K562 (cell line): ENCODE results near the gene ECHDC1. TPM values are rescaled to one million over a fixed set of nuclear protein-coding genes. Genes with fewer than 3 reads are reported as not detected.

Experiments
- ATAC-seq: fragments of 200-7000 bp; cut with Tn5 transposase; 3 replicates; pipeline ENCODE4 v1.9.1; 2020; ENCODE audit warnings: moderate library complexity
- BruUV-seq: library from RNA; stranded (reverse); fragments of 400-500 nt; replicated peaks from 2 replicates; lab custom pipeline; 2021; lab: Mats Ljungman, UMichigan
- CTCF ChIA-PET: fragments of 300-600 bp; formaldehyde crosslinking; extraction: SDS; loops from one replicate; lab custom pipeline; 2021; ENCODE audit warnings: low intra/inter-chr PET ratio; lab: Yijun Ruan, JAX
- POLR2A ChIA-PET: fragments of 300-600, 350-650 bp; sonication (Branson Sonifier 250); formaldehyde crosslinking; extraction: SDS; loops from one replicate; lab custom pipeline; 2021; ENCODE audit warnings: antibody characterized with exemption, inconsistent platforms; lab: Yijun Ruan, JAX
- DNase-seq, 4 experiments: peaks; one replicate each; pipeline versions ENCODE4 v3.0.0 to v3.0.0-alpha.2; 2011 to 2018; ENCODE audit warnings: low spot score in 3 of 4, mixed read lengths in 3 of 4; ENCODE audit errors: extremely low read depth in 1 of 4
- FAIRE-seq: peaks from 2 replicates; lab custom pipeline; 2011; peaks lifted over from hg19 to GRCh38; lab: Jason Lieb, UNC
- H2AFZ ChIP-seq: 2 replicates; pipeline ENCODE4 v1.6.0; 2011; ENCODE audit warnings: low read depth, low read length, control low read depth, inconsistent platforms
- H3K27ac ChIP-seq: fragments of 200-600 bp; 3 replicates; pipeline ENCODE4 v1.8.0; 2011; ENCODE audit warnings: low read depth, mild to moderate bottlenecking, control low read depth, inconsistent platforms, low read length, moderate library complexity, mixed read lengths; ENCODE audit errors: extremely low read depth
- H3K27me3 ChIP-seq, 2 experiments: fragments of 300-600 bp in 1 of 2; 2 replicates in 1 of 2; 3 replicates in 1 of 2; pipeline versions ENCODE4 v1.6.0 to v1.8.0; 2011; ENCODE audit warnings: inconsistent platforms in 2 of 2, low read length in 2 of 2, mild to moderate bottlenecking in 1 of 2, mixed read lengths in 1 of 2, moderate library complexity in 1 of 2; ENCODE audit not compliant: control insufficient read depth in 2 of 2, insufficient read depth in 2 of 2
- H3K36me3 ChIP-seq: fragments of 300-600 bp; 3 replicates; pipeline ENCODE4 v1.8.0; 2011; ENCODE audit warnings: mild to moderate bottlenecking, low read length, inconsistent platforms; ENCODE audit not compliant: control insufficient read depth, insufficient read depth
- H3K4me1 ChIP-seq, 2 experiments: fragments of 200-600 bp in 1 of 2; replicated peaks in 1 of 2; 2 replicates in 1 of 2; 3 replicates in 1 of 2; pipeline versions ENCODE4 v1.5.1 to v1.8.0; 2011; ENCODE audit warnings: inconsistent platforms in 2 of 2, low read length in 2 of 2, mild to moderate bottlenecking in 1 of 2, mixed read lengths in 1 of 2, moderate library complexity in 1 of 2; ENCODE audit not compliant: control insufficient read depth in 2 of 2, insufficient read depth in 2 of 2
- H3K4me2 ChIP-seq: 2 replicates; pipeline ENCODE4 v1.6.1; 2011; ENCODE audit warnings: low read length, control low read depth, inconsistent platforms, mixed read lengths; ENCODE audit not compliant: insufficient read depth
- H3K4me3 ChIP-seq: fragments of 200-600 bp; sonication (generic), shearing (Covaris generic); 2 replicates; pipeline ENCODE4 v1.5.1; 2016; ENCODE audit warnings: control low read depth, inconsistent platforms
- H3K79me2 ChIP-seq: fragments of 200-600 bp; 3 replicates; pipeline ENCODE4 v1.8.0; 2011; ENCODE audit warnings: low read length, inconsistent platforms; ENCODE audit not compliant: control insufficient read depth, insufficient read depth
- H3K9ac ChIP-seq, 2 experiments: 2 replicates each; pipeline versions ENCODE4 v1.6.0 to v1.6.1; 2011; ENCODE audit warnings: low read depth in 2 of 2, low read length in 2 of 2, control low read depth in 1 of 2, inconsistent platforms in 1 of 2, mild to moderate bottlenecking in 1 of 2, mixed read lengths in 1 of 2; ENCODE audit not compliant: insufficient read depth in 1 of 2
- H3K9me1 ChIP-seq: one replicate; pipeline ENCODE4 v1.6.0; 2011; ENCODE audit warnings: inconsistent platforms, mild to moderate bottlenecking, low read length, moderate library complexity; ENCODE audit not compliant: control insufficient read depth, insufficient read depth
- H3K9me3 ChIP-seq: replicated peaks from 2 replicates; pipeline ENCODE4 v1.5.1; 2011; ENCODE audit warnings: low read depth, low read length, inconsistent platforms; ENCODE audit not compliant: control insufficient read depth, insufficient read depth
- H4K20me1 ChIP-seq: replicated peaks from 2 replicates; pipeline ENCODE4 v1.6.1; 2011; ENCODE audit warnings: low read length, inconsistent platforms, mixed read lengths; ENCODE audit not compliant: control insufficient read depth, insufficient read depth
- CTCF ChIP-seq, 3 experiments: IDR thresholded peaks in 2 of 3; conservative IDR thresholded peaks in 1 of 3; 2 replicates each; pipeline ENCODE4 v1.5.1; 2011 to 2012; ENCODE audit warnings: low read length in 3 of 3, mild to moderate bottlenecking in 3 of 3, control low read depth in 2 of 3, improper control_type of control experiment in 1 of 3, inconsistent platforms in 1 of 3, low read depth in 1 of 3, mixed read lengths in 1 of 3, moderate library complexity in 1 of 3; ENCODE audit not compliant: insufficient read depth in 2 of 3
- NR4A1 ChIP-seq, 2 experiments: fragments of 250-450 bp in 1 of 2; fragments of 450-650 bp in 1 of 2; sonication (Bioruptor Pico) in 1 of 2; IDR thresholded peaks; 2 replicates each; pipeline versions ENCODE4 v1.4.0 to v1.6.1; 2016 to 2020; ENCODE audit warnings: mild to moderate bottlenecking in 2 of 2, missing compliant biosample characterization in 1 of 2, missing genetic modification characterization in 1 of 2, moderate library complexity in 1 of 2
- TFAP4 ChIP-seq: sonication (generic); formaldehyde crosslinking; IDR thresholded peaks from 2 replicates; pipeline ENCODE4 v1.8.0; 2022; ENCODE audit warnings: missing genetic modification reagents, mild to moderate bottlenecking, moderate library complexity, borderline replicate concordance
- ZNF644 ChIP-seq: fragments of 200-800 bp; sonication (Bioruptor generic); IDR thresholded peaks from 2 replicates; pipeline ENCODE4 v1.6.1; 2016; ENCODE audit warnings: low read depth, missing genetic modification characterization, missing compliant biosample characterization
- WGBS: fragments of 100-300 bp; shearing (Covaris generic); methylation state at CpG from one replicate; pipeline ENCODE4 v1.1.6; 2016; ENCODE audit warnings: low coverage, mixed read lengths; ENCODE audit not compliant: insufficient coverage; ENCODE audit errors: missing lambda C conversion rate; 5-methylcytosine and 5-hydroxymethylcytosine counted together
- in situ Hi-C: fragments of 300-500 bp; cut with MboI; formaldehyde crosslinking; loops from 4 replicates; pipeline ENCODE4 v1.15.0; 2018; ENCODE audit warnings: inconsistent platforms, mixed read lengths
- intact Hi-C: fragments of 100-400 bp; cut with micrococcal nuclease; formaldehyde crosslinking; loops from 2 replicates; pipeline ENCODE4 v1.14.2; 2022
- polyA plus RNA-seq, 8 experiments: library from polyadenylated mRNA; depleted of rRNA in 4 of 8; stranded (reverse) in 5 of 8; unstranded in 3 of 8; fragments of >200 nt; fragmentation: Nextera tagmentation in 2 of 8; fragmentation: Illumina TruSeq in 1 of 8; extraction: Ambion mirVana in 2 of 8; extraction: Trizol in 1 of 8; gene quantifications; 2 replicates each; pipeline versions ENCODE4 v1.2.1 to v1.2.3, GENCODE V29; 2011 to 2014; ENCODE audit warnings: inconsistent platforms in 1 of 8, missing spikeins in 1 of 8
- total RNA-seq, 7 experiments: library from RNA; depleted of rRNA in 6 of 7; stranded (reverse); fragments of >200 nt in 6 of 7; fragmentation: Illumina TruSeq in 2 of 7; extraction: Trizol in 2 of 7; gene quantifications; 2 replicates each; pipeline versions ENCODE4 v1.2.1 to v1.2.3, GENCODE V29; 2011 to 2021; ENCODE audit warnings: low replicate concordance in 1 of 7
- TF ChIP-seq, protein P1 (sequence below), 2 experiments: fragments of 450-650 bp; formaldehyde crosslinking in 1 of 2; IDR thresholded peaks; 2 replicates each; pipeline versions ENCODE4 v1.4.0 to v1.6.1; 2014 to 2020; ENCODE audit warnings: mild to moderate bottlenecking in 2 of 2, borderline replicate concordance in 1 of 2, low read depth in 1 of 2

The ECHDC1 gene
- total and polyA plus RNA-seq, 9 of the 15 experiments (the other 6 are each of a cell fraction or from before 2014, with no cell fraction given) = 58.0 to 105 (median 78.6) TPM

DNA sequence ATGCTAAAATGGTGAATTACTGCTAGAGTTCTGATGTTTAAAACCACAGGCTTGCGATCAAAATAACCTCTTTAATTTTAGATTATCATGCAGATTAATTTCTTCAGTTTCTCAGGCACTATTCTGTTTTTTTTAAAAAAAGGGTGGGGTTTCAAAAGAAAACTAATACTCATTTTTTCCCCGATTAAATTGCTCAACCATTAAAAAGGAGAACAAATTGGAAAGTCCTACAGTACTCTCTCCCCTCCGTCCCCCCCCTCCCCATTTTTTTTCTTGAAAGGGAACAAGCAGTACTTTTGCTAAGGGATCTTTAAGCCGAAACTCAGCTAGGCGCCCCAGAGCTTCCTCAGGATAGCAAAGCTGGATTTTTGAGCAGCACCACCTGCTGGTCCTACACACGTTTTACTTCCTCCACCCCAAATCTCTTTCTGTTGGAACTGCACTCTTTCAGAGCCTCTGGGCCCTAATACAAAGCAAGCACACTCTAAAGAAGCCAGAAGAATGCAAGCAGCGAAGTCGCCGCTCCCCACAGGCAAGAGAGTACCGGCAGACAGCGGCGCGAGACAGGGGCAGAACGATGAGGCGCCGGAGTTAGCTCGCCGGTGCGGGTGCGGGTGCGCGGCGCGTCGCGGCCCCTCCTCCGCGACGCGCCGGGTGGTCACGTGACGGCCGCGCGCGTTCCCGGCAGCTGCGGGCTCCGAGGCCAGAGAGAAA, 77.1 kb downstream of the ECHDC1 start, which contains the start of gene RNF146:
Gene RNF146, plus strand, starts transcription at position 687 of the 714 bp plus-strand sequence. CDS start 13,475 bp downstream, outside the sequence.
- FAIRE-seq (peak; percentile 91), DNase-seq (peak; percentile 87 to 90 (median 88)), ATAC-seq (peak; percentile 87)
- Histone ChIP-seq H3K27me3 (no peaks in the 10 kb centered on the region), H3K36me3 (no peaks in the 10 kb centered on the region), H3K79me2 (peaks cover 45% of the 10 kb centered on the region), H4K20me1 (peaks cover 7% of the 10 kb centered on the region; the same call in 1 of the 2 replicates), H3K9me3 (no peaks in the 10 kb centered on the region), H3K27ac (peak within 1 kb of the TSS; percentile 88), H3K4me1 (peaks cover 0 to 8% of the 10 kb centered on the region in 2 experiments; a peak in 4 of 5 replicates), H3K4me3 (peak within 1 kb of the TSS; percentile 78), H2AFZ (peak within 1 kb of the TSS; percentile 100), H3K9ac (peak within 1 kb of the TSS; percentile 91 to 99), H3K9me1 (no peaks in the 10 kb centered on the region), H3K4me2 (peak within 1 kb of the TSS; percentile 95)
- TSS peak; percentile 75 for BruUV-seq
- POLR2A ChIA-PET = interaction anchor here (0.9 to 2.2 kb wide), 7 partner anchors 10 to 78 kb away, joined by 3 to 14 read pairs (median 5); no protein-coding TSS in a partner anchor
- in situ Hi-C loops (no loop called here), intact Hi-C loops (loop anchor here (5.0 kb wide), 1 partner anchor 74 kb away; no protein-coding TSS in a partner anchor)
- WGBS = under 1% methylated on average over 36 of the region's 40 CpGs
- CTCF ChIA-PET = interaction anchor here (0.7 kb wide), 1 partner anchor 14 kb away, joined by 3 read pairs; no protein-coding TSS in a partner anchor
- TF ChIP-seq CTCF (IDR thresholded peaks at IDR 0.05 in 2 of 3, conservative IDR thresholded peaks at IDR 0.05 in 1 of 3; ENCODE audit: insufficient read depth in 2 of 3, low read depth in 1 of 3, low read length in 3 of 3) (peak; percentile 76 to 81 (median 80)), TFAP4 (no peak), NR4A1 (CRISPR knock-in tag; IDR thresholded peaks at IDR 0.05) (peak; percentile 28; the same call in 1 of the 2 replicates), NR4A1 (tag; IDR thresholded peaks at IDR 0.05) (no peak), ZNF644 (tag) (peak; percentile 64; the same call in 1 of the 2 replicates)
- TF ChIP-seq, protein P1, sequence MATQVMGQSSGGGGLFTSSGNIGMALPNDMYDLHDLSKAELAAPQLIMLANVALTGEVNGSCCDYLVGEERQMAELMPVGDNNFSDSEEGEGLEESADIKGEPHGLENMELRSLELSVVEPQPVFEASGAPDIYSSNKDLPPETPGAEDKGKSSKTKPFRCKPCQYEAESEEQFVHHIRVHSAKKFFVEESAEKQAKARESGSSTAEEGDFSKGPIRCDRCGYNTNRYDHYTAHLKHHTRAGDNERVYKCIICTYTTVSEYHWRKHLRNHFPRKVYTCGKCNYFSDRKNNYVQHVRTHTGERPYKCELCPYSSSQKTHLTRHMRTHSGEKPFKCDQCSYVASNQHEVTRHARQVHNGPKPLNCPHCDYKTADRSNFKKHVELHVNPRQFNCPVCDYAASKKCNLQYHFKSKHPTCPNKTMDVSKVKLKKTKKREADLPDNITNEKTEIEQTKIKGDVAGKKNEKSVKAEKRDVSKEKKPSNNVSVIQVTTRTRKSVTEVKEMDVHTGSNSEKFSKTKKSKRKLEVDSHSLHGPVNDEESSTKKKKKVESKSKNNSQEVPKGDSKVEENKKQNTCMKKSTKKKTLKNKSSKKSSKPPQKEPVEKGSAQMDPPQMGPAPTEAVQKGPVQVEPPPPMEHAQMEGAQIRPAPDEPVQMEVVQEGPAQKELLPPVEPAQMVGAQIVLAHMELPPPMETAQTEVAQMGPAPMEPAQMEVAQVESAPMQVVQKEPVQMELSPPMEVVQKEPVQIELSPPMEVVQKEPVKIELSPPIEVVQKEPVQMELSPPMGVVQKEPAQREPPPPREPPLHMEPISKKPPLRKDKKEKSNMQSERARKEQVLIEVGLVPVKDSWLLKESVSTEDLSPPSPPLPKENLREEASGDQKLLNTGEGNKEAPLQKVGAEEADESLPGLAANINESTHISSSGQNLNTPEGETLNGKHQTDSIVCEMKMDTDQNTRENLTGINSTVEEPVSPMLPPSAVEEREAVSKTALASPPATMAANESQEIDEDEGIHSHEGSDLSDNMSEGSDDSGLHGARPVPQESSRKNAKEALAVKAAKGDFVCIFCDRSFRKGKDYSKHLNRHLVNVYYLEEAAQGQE (IDR thresholded peaks at IDR 0.05; ENCODE audit: borderline replicate concordance) = peak; percentile 85
- TF ChIP-seq, protein P1 (CRISPR knock-in tag; IDR thresholded peaks at IDR 0.05; ENCODE audit: low read depth) = no peak
